GM12878 (cell line): ENCODE results near the gene B4GALT5. TPM values are rescaled to one million over a fixed set of nuclear protein-coding genes. Genes with fewer than 3 reads are reported as not detected.

Experiments
- ATAC-seq: fragments of 200-7000 bp; cut with Tn5 transposase; 3 replicates; pipeline ENCODE4 v1.9.1; 2020; ENCODE audit warnings: mild to moderate bottlenecking, moderate library complexity
- BruUV-seq: library from RNA; stranded (reverse); fragments of 400-500 nt; replicated peaks from 2 replicates; lab custom pipeline; 2021; lab: Mats Ljungman, UMichigan
- CTCF ChIA-PET: fragments of 300-600 bp; sonication (Branson Sonifier 250); formaldehyde crosslinking; extraction: SDS; loops from one replicate; lab custom pipeline; 2021; ENCODE audit warnings: inconsistent platforms; lab: Yijun Ruan, JAX
- POLR2A ChIA-PET: fragments of 350-600 bp; formaldehyde crosslinking; extraction: SDS; loops from one replicate; lab custom pipeline; 2021; ENCODE audit warnings: inconsistent platforms; lab: Charles Lee
- RAD21 ChIA-PET: fragments of 300-600 bp; sonication (Branson Sonifier 250); formaldehyde crosslinking; loops from one replicate; lab custom pipeline; 2023; ENCODE audit warnings: antibody characterized with exemption; ENCODE audit not compliant: unreplicated experiment; lab: Charles Lee
- SMC1A ChIA-PET: fragments of 300-600 bp; sonication (Branson Sonifier 250); formaldehyde crosslinking; loops from one replicate; lab custom pipeline; 2023; ENCODE audit not compliant: unreplicated experiment, uncharacterized antibody; lab: Charles Lee
- DNase-seq: peaks from one replicate; pipeline ENCODE4 v3.0.0-alpha.2; 2011; ENCODE audit warnings: low read depth, low spot score
- FAIRE-seq: peaks from 3 replicates; lab custom pipeline; 2011; peaks lifted over from hg19 to GRCh38; lab: Jason Lieb, UNC
- H2AFZ ChIP-seq: 2 replicates; pipeline ENCODE4 v1.6.0; 2011; ENCODE audit warnings: low read depth, low read length, control low read depth; ENCODE audit not compliant: control insufficient read depth
- H3K27ac ChIP-seq: 2 replicates; pipeline ENCODE4 v1.5.1; 2011; ENCODE audit warnings: control low read depth; ENCODE audit not compliant: control insufficient read depth, insufficient read depth
- H3K27me3 ChIP-seq, 2 experiments: replicated peaks in 1 of 2; 2 replicates each; pipeline versions ENCODE4 v1.6.0 to v1.6.1; 2011; ENCODE audit warnings: low read length in 1 of 2; ENCODE audit not compliant: control insufficient read depth in 2 of 2, insufficient read depth in 2 of 2
- H3K36me3 ChIP-seq, 2 experiments: 2 replicates each; pipeline ENCODE4 v1.5.1; 2011; ENCODE audit warnings: low read length in 1 of 2; ENCODE audit not compliant: control insufficient read depth in 2 of 2, insufficient read depth in 2 of 2
- H3K4me1 ChIP-seq: 2 replicates; pipeline ENCODE4 v1.6.1; 2011; ENCODE audit warnings: mild to moderate bottlenecking, low read length, moderate library complexity, mixed read lengths; ENCODE audit not compliant: control insufficient read depth, insufficient read depth
- H3K4me2 ChIP-seq: 2 replicates; pipeline ENCODE4 v1.6.0; 2011; ENCODE audit warnings: control low read depth; ENCODE audit not compliant: control insufficient read depth, insufficient read depth
- H3K4me3 ChIP-seq: fragments of 200-600 bp; sonication (generic); 2 replicates; pipeline ENCODE4 v1.5.1; 2016
- H3K79me2 ChIP-seq: 2 replicates; pipeline ENCODE4 v1.6.0; 2011; ENCODE audit warnings: low read length; ENCODE audit not compliant: control insufficient read depth, insufficient read depth
- H3K9ac ChIP-seq: 2 replicates; pipeline ENCODE4 v1.8.0; 2011; ENCODE audit warnings: low read length, control low read depth, mixed read lengths; ENCODE audit not compliant: control insufficient read depth, insufficient read depth
- H3K9me3 ChIP-seq: replicated peaks from 3 replicates; pipeline ENCODE4 v1.5.1; 2011; ENCODE audit warnings: mild to moderate bottlenecking, low read length; ENCODE audit not compliant: control insufficient read depth, insufficient read depth
- H4K20me1 ChIP-seq: 2 replicates; pipeline ENCODE4 v1.6.0; 2011; ENCODE audit not compliant: control insufficient read depth, insufficient read depth
- CBX5 ChIP-seq: sonication (generic); IDR thresholded peaks from 2 replicates; pipeline ENCODE4 v1.6.1; 2016; ENCODE audit warnings: low read depth, moderate library complexity, mild to moderate bottlenecking, inconsistent platforms
- WGBS: methylation state at CpG from one replicate; pipeline ENCODE4 v1.1.6; 2016; ENCODE audit warnings: low lambda C conversion rate; ENCODE audit not compliant: insufficient replicate concordance, insufficient coverage; ENCODE audit errors: missing lambda C conversion rate; 5-methylcytosine and 5-hydroxymethylcytosine counted together
- in situ Hi-C: fragments of 300-500 bp; cut with MboI; formaldehyde crosslinking; loops from 9 replicates; pipeline ENCODE4 v1.14.3; 2018; ENCODE audit warnings: mixed read lengths
- intact Hi-C: fragments of 100-400 bp; cut with micrococcal nuclease; formaldehyde crosslinking; loops from one replicate; pipeline ENCODE4 v1.14.2; 2022; ENCODE audit not compliant: unreplicated experiment
- polyA plus RNA-seq, 11 experiments: library from polyadenylated mRNA; depleted of rRNA in 4 of 11; unstranded in 6 of 11; stranded (reverse) in 5 of 11; fragments of >200 nt; fragmentation: Nextera tagmentation in 4 of 11; fragmentation: Illumina TruSeq in 1 of 11; extraction: Ambion mirVana in 4 of 11; extraction: Trizol in 1 of 11; gene quantifications; 1 replicate in 1 of 11; 2 replicates in 10 of 11; pipeline versions ENCODE4 v1.2.1 to v1.2.3, GENCODE V29; 2011 to 2016; ENCODE audit warnings: inconsistent platforms in 2 of 11, missing spikeins in 2 of 11, low read depth in 1 of 11
- total RNA-seq, 4 experiments: library from RNA; depleted of rRNA in 3 of 4; stranded (reverse); fragments of >200 nt in 3 of 4; fragmentation: Illumina TruSeq in 1 of 4; extraction: Trizol in 1 of 4; gene quantifications; 2 replicates each; pipeline versions ENCODE4 v1.2.1 to v1.2.3, GENCODE V29; 2013 to 2021
- TF ChIP-seq, protein P1 (sequence below): fragments of 450-650 bp; IDR thresholded peaks from 2 replicates; pipeline ENCODE4 v1.6.1; 2017; ENCODE audit warnings: borderline replicate concordance

Gene B4GALT5
- total and polyA plus RNA-seq, 10 of the 15 experiments (the other 5 are each of a cell fraction or from before 2014, with no cell fraction given) = 2.0 to 55.5 (median 20.2) TPM

DNA sequence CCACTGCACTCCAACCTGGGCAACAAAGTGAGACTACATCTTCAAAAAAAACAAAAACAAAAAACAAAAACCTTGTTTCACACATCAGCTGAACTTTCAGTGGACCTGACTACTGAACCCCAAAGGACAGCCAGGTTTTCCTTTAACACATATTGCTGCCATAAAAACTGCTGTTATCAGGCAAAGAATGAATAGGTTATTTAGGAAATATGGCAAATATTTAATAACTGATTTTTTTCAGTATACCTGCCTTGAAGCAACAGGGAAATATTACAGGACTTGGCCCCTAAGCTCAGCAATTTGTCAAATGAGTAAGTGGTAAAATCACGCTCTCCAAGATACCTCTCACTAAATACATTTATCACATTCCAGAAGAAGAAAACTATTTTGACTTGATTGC is 34.0 kb downstream of the B4GALT5 start:
- Histone ChIP-seq H3K27ac (peak overlapping the region; percentile 68), H3K4me2 (peak overlapping the region; percentile 69; the same call in 1 of the 2 replicates), H3K4me1 (peaks cover 61% of the 10 kb centered on the region), H3K27me3 (no peaks in the 10 kb centered on the region), H4K20me1 (no peaks in the 10 kb centered on the region), H3K79me2 (peaks cover 81% of the 10 kb centered on the region)
- intact Hi-C loops = no loop called here
- BruUV-seq = no TSS peak
- SMC1A ChIA-PET = interaction anchor here (0.9 to 4.4 kb wide), 25 partner anchors 8 to 145 kb away, joined by 3 to 60 read pairs (median 5); no protein-coding TSS in a partner anchor
- CTCF ChIA-PET = interaction anchor here (0.6 to 2.8 kb wide), 11 partner anchors 9 to 166 kb away, joined by 3 to 16 read pairs (median 4); no protein-coding TSS in a partner anchor
- ATAC-seq (no peak), FAIRE-seq (no peak), DNase-seq (no peak)
- RAD21 ChIA-PET = interaction anchor here (1.2 to 4.1 kb wide), 15 partner anchors 11 to 187 kb away, joined by 3 to 34 read pairs (median 6); no protein-coding TSS in a partner anchor
- WGBS = 95% methylated on average over 1 of the region's 1 CpG
- POLR2A ChIA-PET = interaction anchor here (0.6 to 3.7 kb wide), 13 partner anchors 10 to 144 kb away, joined by 3 to 34 read pairs (median 5); no protein-coding TSS in a partner anchor
- TF ChIP-seq, protein P1, sequence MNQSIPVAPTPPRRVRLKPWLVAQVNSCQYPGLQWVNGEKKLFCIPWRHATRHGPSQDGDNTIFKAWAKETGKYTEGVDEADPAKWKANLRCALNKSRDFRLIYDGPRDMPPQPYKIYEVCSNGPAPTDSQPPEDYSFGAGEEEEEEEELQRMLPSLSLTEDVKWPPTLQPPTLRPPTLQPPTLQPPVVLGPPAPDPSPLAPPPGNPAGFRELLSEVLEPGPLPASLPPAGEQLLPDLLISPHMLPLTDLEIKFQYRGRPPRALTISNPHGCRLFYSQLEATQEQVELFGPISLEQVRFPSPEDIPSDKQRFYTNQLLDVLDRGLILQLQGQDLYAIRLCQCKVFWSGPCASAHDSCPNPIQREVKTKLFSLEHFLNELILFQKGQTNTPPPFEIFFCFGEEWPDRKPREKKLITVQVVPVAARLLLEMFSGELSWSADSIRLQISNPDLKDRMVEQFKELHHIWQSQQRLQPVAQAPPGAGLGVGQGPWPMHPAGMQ = no peak
- 0 out of 2 replicates have a peak, but pooled peaks have one; percentile 11 for TF ChIP-seq CBX5
- TF ChIP-seq, all 136 proteins: peak for 1
- Histone ChIP-seq H3K9ac (no peak overlapping the region), H2AFZ (no peak overlapping the region), H3K4me3 (peak overlapping the region; percentile 31), H3K36me3 (peaks cover 3 to 10% of the 10 kb centered on the region in 2 experiments; a peak in 3 of 4 replicates), H3K9me3 (no peaks in the 10 kb centered on the region)
- in situ Hi-C loops = loop anchor here (25.0 kb wide), 1 partner anchor 833 kb away; the partner anchor contains the start of gene PTPN1
